WTC11 (cell line): ENCODE measurements around the gene ECM1. TPM values are rescaled to one million over a fixed set of nuclear protein-coding genes. Genes with fewer than 3 reads are reported as not detected.

ENCODE experiments used
- ATAC-seq: fragments of 200-7000 bp; cut with Tn5 transposase; 2 replicates; pipeline ENCODE4 v1.10.0; 2021; ENCODE audit warnings: mild to moderate bottlenecking, moderate library complexity
- CTCF ChIA-PET: fragments of 300-600 bp; sonication (Branson Sonifier 250); formaldehyde crosslinking; loops from one replicate; lab custom pipeline; 2021; ENCODE audit warnings: antibody characterized with exemption; lab: Charles Lee
- POLR2A ChIA-PET: fragments of 350-600 bp; sonication (Branson Sonifier 250); formaldehyde crosslinking; loops from one replicate; lab custom pipeline; 2021; ENCODE audit warnings: antibody characterized with exemption; lab: Charles Lee
- DNase-seq: peaks from one replicate; pipeline ENCODE4 v3.0.0; 2021; ENCODE audit warnings: low spot score
- H3K27ac Mint-ChIP-seq: 2 replicates; pipeline ENCODE4 v1.8.0; 2021; ENCODE audit warnings: mixed read lengths
- H3K27me3 Mint-ChIP-seq: 2 replicates; pipeline ENCODE4 v1.8.0; 2021; ENCODE audit warnings: low read depth, mild to moderate bottlenecking, moderate library complexity, mixed read lengths
- H3K36me3 Mint-ChIP-seq: 2 replicates; pipeline ENCODE4 v1.8.0; 2021; ENCODE audit warnings: mixed read lengths
- H3K4me1 Mint-ChIP-seq: 2 replicates; pipeline ENCODE4 v1.8.0; 2022; ENCODE audit warnings: mixed read lengths
- H3K4me3 Mint-ChIP-seq: 2 replicates; pipeline ENCODE4 v1.8.0; 2021; ENCODE audit warnings: mild to moderate bottlenecking, moderate library complexity, mixed read lengths
- H3K9me3 Mint-ChIP-seq: 2 replicates; pipeline ENCODE4 v1.8.0; 2021; ENCODE audit warnings: mixed read lengths
- CBFB ChIP-seq: sonication (generic); formaldehyde crosslinking; IDR thresholded peaks from 2 replicates; pipeline ENCODE4 v1.8.1; 2022; ENCODE audit warnings: mild to moderate bottlenecking, low read depth, missing genetic modification reagents
- E2F5 ChIP-seq: sonication (generic); formaldehyde crosslinking; IDR thresholded peaks from 2 replicates; pipeline ENCODE4 v1.8.1; 2022; ENCODE audit warnings: mild to moderate bottlenecking, moderate library complexity, missing genetic modification reagents
- ERG ChIP-seq: fragments of 250-450 bp; sonication (Bioruptor Pico); IDR thresholded peaks from 2 replicates; pipeline ENCODE4 v1.8.0; 2021; ENCODE audit warnings: mild to moderate bottlenecking
- ESRRA ChIP-seq: sonication (generic); formaldehyde crosslinking; IDR thresholded peaks from 2 replicates; pipeline ENCODE4 v1.8.1; 2022; ENCODE audit warnings: mild to moderate bottlenecking, missing genetic modification reagents, borderline replicate concordance
- ETV6 ChIP-seq: sonication (generic); formaldehyde crosslinking; IDR thresholded peaks from 2 replicates; pipeline ENCODE4 v1.8.1; 2022; ENCODE audit warnings: mild to moderate bottlenecking, missing genetic modification reagents
- FOXK1 ChIP-seq: sonication (generic); formaldehyde crosslinking; IDR thresholded peaks from 2 replicates; pipeline ENCODE4 v1.8.0; 2022; ENCODE audit warnings: mild to moderate bottlenecking, moderate library complexity, missing genetic modification reagents
- GTF2I ChIP-seq: fragments of 250-450 bp; sonication (Bioruptor Pico); conservative IDR thresholded peaks from 2 replicates; pipeline ENCODE4 v1.4.0; 2021; ENCODE audit warnings: mild to moderate bottlenecking
- HMGXB4 ChIP-seq: sonication (generic); formaldehyde crosslinking; IDR thresholded peaks from 2 replicates; pipeline ENCODE4 v1.8.1; 2023; ENCODE audit warnings: mild to moderate bottlenecking, moderate library complexity, missing genetic modification reagents
- IRF1 ChIP-seq: sonication (generic); formaldehyde crosslinking; IDR thresholded peaks from 2 replicates; pipeline ENCODE4 v1.8.0; 2023; ENCODE audit warnings: missing genetic modification reagents
- NFE2L1 ChIP-seq: sonication (generic); formaldehyde crosslinking; IDR thresholded peaks from 2 replicates; pipeline ENCODE4 v1.8.1; 2023; ENCODE audit warnings: missing genetic modification reagents
- NR1H2 ChIP-seq: sonication (generic); formaldehyde crosslinking; IDR thresholded peaks from 2 replicates; pipeline ENCODE4 v1.9.0; 2021; ENCODE audit warnings: mild to moderate bottlenecking, moderate library complexity, missing genetic modification reagents
- PREB ChIP-seq: sonication (generic); formaldehyde crosslinking; IDR thresholded peaks from 2 replicates; pipeline ENCODE4 v1.8.1; 2022; ENCODE audit warnings: mild to moderate bottlenecking, missing genetic modification reagents, moderate library complexity, borderline replicate concordance
- PRRX2 ChIP-seq: fragments of 250-450 bp; sonication (Bioruptor Pico); IDR thresholded peaks from 2 replicates; pipeline ENCODE4 v1.8.0; 2021; ENCODE audit warnings: mild to moderate bottlenecking
- RORB ChIP-seq: fragments of 250-450 bp; sonication (Bioruptor Pico); IDR thresholded peaks from 2 replicates; pipeline ENCODE4 v1.9.0; 2021; ENCODE audit warnings: mild to moderate bottlenecking
- SMAD4 ChIP-seq: sonication (generic); formaldehyde crosslinking; IDR thresholded peaks from 2 replicates; pipeline ENCODE4 v1.8.0; 2022; ENCODE audit warnings: mild to moderate bottlenecking, missing genetic modification reagents
- TP53 ChIP-seq: sonication (generic); formaldehyde crosslinking; IDR thresholded peaks from 2 replicates; pipeline ENCODE4 v1.8.1; 2023; ENCODE audit warnings: mild to moderate bottlenecking, missing genetic modification reagents
- ZBTB43 ChIP-seq: sonication (generic); formaldehyde crosslinking; IDR thresholded peaks from 2 replicates; pipeline ENCODE4 v1.8.1; 2023; ENCODE audit warnings: mild to moderate bottlenecking, missing genetic modification reagents
- ZMAT4 ChIP-seq: fragments of 250-450 bp; sonication (Bioruptor Pico); IDR thresholded peaks from 2 replicates; pipeline ENCODE4 v1.9.0; 2021; ENCODE audit warnings: mild to moderate bottlenecking
- ZNF121 ChIP-seq: sonication (generic); formaldehyde crosslinking; IDR thresholded peaks from 2 replicates; pipeline ENCODE4 v1.8.0; 2023; ENCODE audit warnings: missing genetic modification reagents
- ZNF281 ChIP-seq: sonication (generic); formaldehyde crosslinking; IDR thresholded peaks from 2 replicates; pipeline ENCODE4 v1.8.0; 2023; ENCODE audit warnings: mild to moderate bottlenecking, missing genetic modification reagents
- ZNF416 ChIP-seq: fragments of 250-450 bp; sonication (Bioruptor Pico); IDR thresholded peaks from 2 replicates; pipeline ENCODE4 v1.9.0; 2021; ENCODE audit warnings: mild to moderate bottlenecking, inconsistent platforms
- ZNF423 ChIP-seq: fragments of 250-450 bp; sonication (Bioruptor Pico); IDR thresholded peaks from 2 replicates; pipeline ENCODE4 v2.1.2; 2022; ENCODE audit warnings: mild to moderate bottlenecking, moderate library complexity
- total RNA-seq: library from RNA; stranded (reverse); gene quantifications from 3 replicates; pipeline ENCODE4 v1.2.3, GENCODE V29; 2021

ECM1 gene
- total RNA-seq, 1 experiment from 2014 or later: 1.6 TPM

- peaks cover 4% of the 10 kb centered on the region; the same call in 1 of the 2 replicates for H3K36me3 Mint-ChIP-seq
- TF ChIP-seq NR1H2 (CRISPR knock-in tag) (no peak), E2F5 (CRISPR knock-in tag) (no peak), ZMAT4 (CRISPR knock-in tag) (no peak), PRRX2 (CRISPR knock-in tag) (no peak), HMGXB4 (CRISPR knock-in tag) (no peak), CBFB (CRISPR knock-in tag) (no peak), ESRRA (no peak), IRF1 (CRISPR knock-in tag) (no peak), GTF2I (CRISPR knock-in tag) (no peak), ZBTB43 (no peak)
- H3K9me3 Mint-ChIP-seq: no peaks in the 10 kb centered on the region
- POLR2A ChIA-PET: no interaction called here
- no peak for ATAC-seq
- CTCF ChIA-PET: interaction anchor here (9.7 kb wide), 1 partner anchor 21 kb away, joined by 139 read pairs; no protein-coding TSS in a partner anchor
- peaks cover 12% of the 10 kb centered on the region for H3K4me1 Mint-ChIP-seq
- H3K27me3 Mint-ChIP-seq: no peaks in the 10 kb centered on the region; the same call in 1 of the 2 replicates
- H3K27ac Mint-ChIP-seq: peak overlapping the region; percentile 73; the same call in 1 of the 2 replicates
- H3K4me3 Mint-ChIP-seq: no peak overlapping the region
- no peak for DNase-seq
Observed at GRCh38 chr1:150513351-150513791, 5.5 kb downstream of the ECM1 start.

GRCh38 chr1:150514260-150514659 lies 6.4 kb downstream of the ECM1 start:
- ATAC-seq: no peak
- Mint-ChIP-seq H3K4me3 (peak overlapping the region; percentile 79), H3K27ac (no peak overlapping the region), H3K9me3 (no peaks in the 10 kb centered on the region), H3K27me3 (no peaks in the 10 kb centered on the region; the same call in 1 of the 2 replicates), H3K36me3 (peaks cover 4% of the 10 kb centered on the region; the same call in 1 of the 2 replicates), H3K4me1 (peaks cover 12% of the 10 kb centered on the region)
- POLR2A ChIA-PET: interaction anchor here (1.3 kb wide), 1 partner anchor 10 kb away, joined by 4 read pairs; no protein-coding TSS in a partner anchor
- CTCF ChIA-PET: interaction anchor here (2.0 to 9.7 kb wide), 3 partner anchors 20 to 84 kb away, joined by 6 to 139 read pairs (median 32); no protein-coding TSS in a partner anchor
- no peak for DNase-seq
- no peak for TF ChIP-seq SMAD4 (CRISPR knock-in tag)
- TF ChIP-seq ZNF423 (CRISPR knock-in tag): no peak
- TF ChIP-seq ERG (CRISPR knock-in tag): no peak
- TF ChIP-seq NR1H2 (CRISPR knock-in tag): no peak
- TF ChIP-seq ETV6: no peak
- no peak for TF ChIP-seq ZNF121 (CRISPR knock-in tag)
- no peak for TF ChIP-seq CBFB (CRISPR knock-in tag)
- TF ChIP-seq FOXK1 (CRISPR knock-in tag): no peak
- no peak for TF ChIP-seq RORB (CRISPR knock-in tag)
- no peak for TF ChIP-seq PREB (CRISPR knock-in tag)
- TF ChIP-seq TP53 (CRISPR knock-in tag): no peak
- no peak for TF ChIP-seq ZNF416
- no peak for TF ChIP-seq ZNF281 (CRISPR knock-in tag)
- TF ChIP-seq ESRRA: no peak
- TF ChIP-seq NFE2L1 (CRISPR knock-in tag): no peak
